ENCODE measurements around the gene PFN1.

Gene PFN1

DNA sequence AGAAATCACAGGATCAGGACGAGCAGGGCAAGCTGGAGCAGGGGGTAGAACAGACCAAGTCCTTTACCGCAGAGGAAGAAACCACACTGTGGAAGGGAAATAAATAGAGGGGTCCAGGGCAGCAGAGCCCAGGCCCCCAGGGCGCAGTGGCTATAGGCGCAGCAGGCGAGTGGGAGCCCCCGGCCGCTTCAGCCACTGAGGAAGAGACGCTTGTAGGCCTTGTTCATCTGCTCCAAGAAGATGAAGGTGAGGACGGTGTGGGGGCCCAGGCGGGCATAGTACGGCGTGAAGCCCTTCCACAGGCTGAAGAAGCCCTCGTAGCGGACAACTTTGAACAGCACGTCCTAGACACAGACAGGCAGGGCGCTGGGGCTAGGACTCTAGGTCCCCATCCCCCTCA, 10.8 kb downstream of the PFN1 start:
- H3K4me3 ChIP-seq (replicated peaks; ENCODE audit: low read depth, low read length), result no peak overlapping the region
- TF ChIP-seq CTCF (IDR thresholded peaks at IDR 0.05; ENCODE audit: low read depth, low read length, missing control alignments), result no peak
- no peak for DNase-seq (ENCODE audit: extremely low read depth, low read depth)

- no peak for DNase-seq (ENCODE audit: extremely low read depth, low read depth)
- no peak overlapping the region for H3K4me3 ChIP-seq (replicated peaks; ENCODE audit: low read depth, low read length)
- TF ChIP-seq CTCF (IDR thresholded peaks at IDR 0.05; ENCODE audit: low read depth, low read length, missing control alignments), result no peak
Measured at GRCh38 chr17:4936436-4936835, 11.9 kb downstream of the PFN1 start.

DNA sequence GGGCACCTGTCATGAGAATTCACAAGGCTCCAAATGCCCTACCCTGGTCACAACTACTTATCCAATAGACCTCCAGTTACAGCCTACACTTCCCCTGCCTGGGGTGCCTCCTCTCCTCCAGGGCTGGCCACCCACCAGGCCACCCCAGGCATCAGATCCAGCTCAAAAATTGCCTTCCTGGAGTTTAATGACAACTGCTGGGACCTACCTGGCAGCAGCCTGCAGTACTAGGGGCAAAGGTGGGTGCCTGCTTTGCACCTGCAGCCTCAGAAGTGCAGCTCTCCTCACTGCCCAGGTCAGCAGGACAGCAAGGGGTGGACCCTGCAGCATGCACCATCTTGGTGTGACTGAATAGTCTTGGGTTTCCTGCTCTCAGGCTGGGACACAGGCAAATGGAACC, 12.7 kb downstream of the PFN1 start:
- no peak for TF ChIP-seq CTCF (IDR thresholded peaks at IDR 0.05; ENCODE audit: low read depth, low read length, missing control alignments)
- DNase-seq (ENCODE audit: extremely low read depth, low read depth), result no peak
- no peak overlapping the region for H3K4me3 ChIP-seq (replicated peaks; ENCODE audit: low read depth, low read length)

DNA sequence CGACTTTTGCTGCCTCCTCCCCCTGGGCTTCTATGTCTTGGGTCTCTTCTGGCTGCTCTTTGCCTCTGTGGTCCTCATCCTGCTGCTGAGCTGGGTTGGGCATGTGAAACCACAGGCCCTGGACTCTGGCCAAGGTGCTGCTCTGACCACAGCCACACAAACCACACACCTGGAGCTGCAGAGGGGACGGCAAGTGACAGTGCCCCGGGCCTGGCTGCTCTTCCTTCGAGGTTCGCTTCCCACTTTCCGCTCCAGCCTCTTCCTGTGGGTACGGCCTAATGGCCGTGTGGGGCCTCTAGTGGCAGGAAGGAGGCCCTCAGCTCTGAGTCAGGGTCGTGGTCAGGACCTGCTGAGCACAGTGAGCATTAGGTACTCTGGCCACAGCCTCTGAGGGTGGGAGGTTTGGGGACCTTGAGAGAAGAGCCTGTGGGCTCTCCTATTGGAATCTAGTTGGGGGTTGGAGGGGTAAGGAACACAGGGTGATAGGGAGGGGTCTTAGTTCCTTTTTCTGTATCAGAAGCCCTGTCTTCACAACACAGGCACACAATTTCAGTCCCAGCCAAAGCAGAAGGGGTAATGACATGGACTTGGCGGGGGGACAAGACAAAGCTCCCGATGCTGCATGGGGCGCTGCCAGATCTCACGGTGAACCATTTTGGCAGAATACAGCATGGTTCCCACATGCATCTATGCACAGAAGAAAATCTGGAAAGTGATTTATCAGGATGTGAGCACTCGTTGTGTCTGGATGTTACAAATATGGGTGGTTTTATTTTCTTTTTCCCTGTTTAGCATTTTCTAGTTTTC, 14.0 kb downstream of the PFN1 start:
- DNase-seq (ENCODE audit: extremely low read depth, low read depth), result no peak

DNA sequence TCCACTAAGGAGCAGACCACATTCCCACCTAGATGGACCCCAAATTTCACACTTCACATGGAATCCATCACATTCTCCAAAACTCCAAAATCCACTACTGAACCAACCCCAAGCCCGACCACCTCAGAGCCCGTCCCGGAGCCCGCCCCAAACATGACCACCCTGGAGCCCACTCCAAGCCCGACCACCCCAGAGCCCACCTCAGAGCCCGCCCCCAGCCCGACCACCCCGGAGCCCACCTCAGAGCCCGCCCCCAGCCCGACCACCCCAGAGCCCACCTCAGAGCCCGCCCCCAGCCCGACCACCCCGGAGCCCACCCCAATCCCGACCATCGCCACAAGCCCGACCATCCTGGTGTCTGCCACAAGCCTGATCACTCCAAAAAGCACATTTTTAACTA, 14.7 kb downstream of the PFN1 start:
- no peak overlapping the region for H3K4me3 ChIP-seq (replicated peaks; ENCODE audit: low read depth, low read length)
- TF ChIP-seq CTCF (IDR thresholded peaks at IDR 0.05; ENCODE audit: low read depth, low read length, missing control alignments), result no peak
- DNase-seq (ENCODE audit: extremely low read depth, low read depth), result no peak

More for the DNA sequence above, 14.0 kb downstream of the PFN1 start:
- no peak overlapping the region for H3K4me3 ChIP-seq (replicated peaks; ENCODE audit: low read depth, low read length)
- peak; percentile 41 for TF ChIP-seq CTCF (IDR thresholded peaks at IDR 0.05; ENCODE audit: low read depth, low read length, missing control alignments)

DNA sequence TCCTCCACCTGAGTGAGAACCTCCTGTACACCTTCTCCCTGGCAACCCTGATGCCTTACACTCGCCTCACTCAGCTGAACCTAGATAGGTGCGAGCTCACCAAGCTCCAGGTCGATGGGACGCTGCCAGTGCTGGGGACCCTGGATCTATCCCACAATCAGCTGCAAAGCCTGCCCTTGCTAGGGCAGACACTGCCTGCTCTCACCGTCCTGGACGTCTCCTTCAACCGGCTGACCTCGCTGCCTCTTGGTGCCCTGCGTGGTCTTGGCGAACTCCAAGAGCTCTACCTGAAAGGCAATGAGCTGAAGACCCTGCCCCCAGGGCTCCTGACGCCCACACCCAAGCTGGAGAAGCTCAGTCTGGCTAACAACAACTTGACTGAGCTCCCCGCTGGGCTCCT, 15.6 kb downstream of the PFN1 start:
- no peak for TF ChIP-seq CTCF (IDR thresholded peaks at IDR 0.05; ENCODE audit: low read depth, low read length, missing control alignments)
- DNase-seq (ENCODE audit: extremely low read depth, low read depth), result no peak
- no peak overlapping the region for H3K4me3 ChIP-seq (replicated peaks; ENCODE audit: low read depth, low read length)

GRCh38 chr17:4931963-4932362, 16.4 kb downstream of the PFN1 start, which contains the start of gene GP1BA:
Gene GP1BA, plus strand, starts transcription at chr17:4932277. Its CDS starts 328 bp downstream, at chr17:4932605.
- DNase-seq (ENCODE audit: extremely low read depth, low read depth), result no peak
- no peak for TF ChIP-seq CTCF (IDR thresholded peaks at IDR 0.05; ENCODE audit: low read depth, low read length, missing control alignments)
- no peak within 1 kb of the TSS for H3K4me3 ChIP-seq (replicated peaks; ENCODE audit: low read depth, low read length)
